ENCODE measurements around the gene DPH3. TPM values are rescaled to one million over a fixed set of nuclear protein-coding genes. Genes with fewer than 3 reads are reported as not detected.

Gene DPH3
- total RNA-seq, 2 donors from 2014 or later = 34.5 to 36.4 TPM

DNA sequence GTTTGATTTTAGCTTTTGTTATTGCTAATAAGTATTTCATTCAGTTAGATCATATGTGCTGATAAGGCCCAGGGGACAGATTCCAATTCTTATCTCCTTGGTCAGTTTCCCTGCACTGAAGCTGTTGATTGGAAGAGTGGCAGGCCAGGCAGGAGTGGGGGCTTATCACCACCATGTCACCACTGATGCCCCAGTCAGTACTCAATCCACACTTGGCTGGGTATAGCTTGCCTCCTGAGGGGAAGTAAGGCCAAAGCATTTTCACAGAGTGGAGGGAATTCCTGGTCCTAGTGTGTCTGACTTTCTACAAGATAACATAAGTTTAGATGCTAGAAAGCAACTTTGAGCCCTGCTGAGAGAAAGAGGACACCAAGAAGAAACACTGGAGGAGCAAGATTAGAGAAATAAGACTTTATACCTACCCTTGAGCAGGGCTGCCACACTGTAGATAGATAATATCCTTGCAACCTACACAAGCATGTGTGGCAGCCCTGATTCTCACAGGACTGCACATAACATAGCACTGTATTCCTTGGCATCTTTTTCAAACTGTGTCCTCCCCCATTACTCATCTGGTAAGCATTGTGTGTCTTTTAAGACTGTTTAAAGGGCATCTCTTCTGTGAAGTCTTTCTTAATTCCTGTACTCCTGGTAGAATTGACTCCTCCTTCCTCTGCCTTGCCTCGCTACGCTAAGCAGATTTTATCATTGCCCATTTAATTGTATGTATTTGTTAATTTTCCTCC lies 24.6 kb upstream of the DPH3 start:
- no peak overlapping the region for H3K9ac ChIP-seq (ENCODE audit: extremely low read depth, low read length, poor library complexity, severe bottlenecking)
- Mint-ChIP-seq H3K27me3 (ENCODE audit: insufficient read depth) (no peaks in the 10 kb centered on the region), H3K36me3 (ENCODE audit: low read depth) (peaks cover 33% of the 10 kb centered on the region), H3K4me3 (no peak overlapping the region), H3K4me1 (no peaks in the 10 kb centered on the region), H3K9me3 (peaks cover 6% of the 10 kb centered on the region), H3K27ac (no peak overlapping the region)
- peaks cover 16% of the 10 kb centered on the region for H3K9me3 ChIP-seq (ENCODE audit: control insufficient read depth, low read length)
- H3K36me3 ChIP-seq (ENCODE audit: control insufficient read depth, insufficient read depth, low read length) = peaks cover 41% of the 10 kb centered on the region
- H3K27me3 ChIP-seq (ENCODE audit: control insufficient read depth, insufficient read depth, low read length, poor library complexity, severe bottlenecking) = no peaks in the 10 kb centered on the region
- WGBS, 2 experiments (ENCODE audit: insufficient coverage in 1 of 2, insufficient read length in 1 of 2) = 100% methylated on average over 2 of the region's 2 CpGs; no CpG with 5 or more reads in 1 of the 2 experiments
- H3K27ac ChIP-seq (ENCODE audit: low read depth, low read length) = no peak overlapping the region
- no peaks in the 10 kb centered on the region for H3K4me1 ChIP-seq (ENCODE audit: control insufficient read depth, insufficient read depth, low read length)
- no peak for DNase-seq
- TF ChIP-seq, protein P1, sequence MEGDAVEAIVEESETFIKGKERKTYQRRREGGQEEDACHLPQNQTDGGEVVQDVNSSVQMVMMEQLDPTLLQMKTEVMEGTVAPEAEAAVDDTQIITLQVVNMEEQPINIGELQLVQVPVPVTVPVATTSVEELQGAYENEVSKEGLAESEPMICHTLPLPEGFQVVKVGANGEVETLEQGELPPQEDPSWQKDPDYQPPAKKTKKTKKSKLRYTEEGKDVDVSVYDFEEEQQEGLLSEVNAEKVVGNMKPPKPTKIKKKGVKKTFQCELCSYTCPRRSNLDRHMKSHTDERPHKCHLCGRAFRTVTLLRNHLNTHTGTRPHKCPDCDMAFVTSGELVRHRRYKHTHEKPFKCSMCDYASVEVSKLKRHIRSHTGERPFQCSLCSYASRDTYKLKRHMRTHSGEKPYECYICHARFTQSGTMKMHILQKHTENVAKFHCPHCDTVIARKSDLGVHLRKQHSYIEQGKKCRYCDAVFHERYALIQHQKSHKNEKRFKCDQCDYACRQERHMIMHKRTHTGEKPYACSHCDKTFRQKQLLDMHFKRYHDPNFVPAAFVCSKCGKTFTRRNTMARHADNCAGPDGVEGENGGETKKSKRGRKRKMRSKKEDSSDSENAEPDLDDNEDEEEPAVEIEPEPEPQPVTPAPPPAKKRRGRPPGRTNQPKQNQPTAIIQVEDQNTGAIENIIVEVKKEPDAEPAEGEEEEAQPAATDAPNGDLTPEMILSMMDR (conservative IDR thresholded peaks at IDR 0.05) = no peak
- H3K4me3 ChIP-seq (ENCODE audit: low read length) = no peak overlapping the region

DNA sequence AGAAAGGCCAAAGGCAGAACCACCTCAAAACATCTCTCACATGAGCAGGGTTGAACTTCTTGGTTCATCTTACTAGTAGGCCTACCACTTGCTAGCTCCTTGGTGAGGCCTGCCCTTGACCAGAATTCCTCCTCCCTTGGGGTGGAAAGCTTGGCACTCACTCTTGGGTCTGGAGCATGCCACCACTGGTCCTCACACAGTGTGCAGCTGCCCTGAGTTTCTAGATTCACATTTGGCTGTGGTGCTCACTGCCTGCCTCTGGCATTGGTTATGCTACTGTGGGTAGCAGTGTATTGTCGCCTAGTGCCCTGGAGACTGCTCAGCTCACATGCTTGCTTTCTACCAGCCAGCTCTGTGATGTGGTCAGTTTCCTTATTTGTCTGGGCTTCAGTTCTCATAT lies 23.9 kb upstream of the DPH3 start:
- Mint-ChIP-seq H3K27me3 (ENCODE audit: insufficient read depth) (no peaks in the 10 kb centered on the region), H3K4me1 (no peaks in the 10 kb centered on the region), H3K36me3 (ENCODE audit: low read depth) (peaks cover 29% of the 10 kb centered on the region), H3K4me3 (no peak overlapping the region), H3K27ac (no peak overlapping the region), H3K9me3 (peaks cover 2% of the 10 kb centered on the region)
- Histone ChIP-seq H3K9me3 (ENCODE audit: control insufficient read depth, low read length) (peaks cover 12% of the 10 kb centered on the region), H3K4me1 (ENCODE audit: control insufficient read depth, insufficient read depth, low read length) (no peaks in the 10 kb centered on the region), H3K36me3 (ENCODE audit: control insufficient read depth, insufficient read depth, low read length) (peaks cover 36% of the 10 kb centered on the region), H3K27me3 (ENCODE audit: control insufficient read depth, insufficient read depth, low read length, poor library complexity, severe bottlenecking) (no peaks in the 10 kb centered on the region), H3K27ac (ENCODE audit: low read depth, low read length) (no peak overlapping the region), H3K4me3 (ENCODE audit: low read length) (no peak overlapping the region), H3K9ac (ENCODE audit: extremely low read depth, low read length, poor library complexity, severe bottlenecking) (no peak overlapping the region)
- TF ChIP-seq, protein P1 (conservative IDR thresholded peaks at IDR 0.05) = no peak
- 97 to 100% methylated on average over 1 of the region's 1 CpG for WGBS, 2 experiments (ENCODE audit: insufficient coverage in 1 of 2, insufficient read length in 1 of 2)
- DNase-seq = no peak

DNA sequence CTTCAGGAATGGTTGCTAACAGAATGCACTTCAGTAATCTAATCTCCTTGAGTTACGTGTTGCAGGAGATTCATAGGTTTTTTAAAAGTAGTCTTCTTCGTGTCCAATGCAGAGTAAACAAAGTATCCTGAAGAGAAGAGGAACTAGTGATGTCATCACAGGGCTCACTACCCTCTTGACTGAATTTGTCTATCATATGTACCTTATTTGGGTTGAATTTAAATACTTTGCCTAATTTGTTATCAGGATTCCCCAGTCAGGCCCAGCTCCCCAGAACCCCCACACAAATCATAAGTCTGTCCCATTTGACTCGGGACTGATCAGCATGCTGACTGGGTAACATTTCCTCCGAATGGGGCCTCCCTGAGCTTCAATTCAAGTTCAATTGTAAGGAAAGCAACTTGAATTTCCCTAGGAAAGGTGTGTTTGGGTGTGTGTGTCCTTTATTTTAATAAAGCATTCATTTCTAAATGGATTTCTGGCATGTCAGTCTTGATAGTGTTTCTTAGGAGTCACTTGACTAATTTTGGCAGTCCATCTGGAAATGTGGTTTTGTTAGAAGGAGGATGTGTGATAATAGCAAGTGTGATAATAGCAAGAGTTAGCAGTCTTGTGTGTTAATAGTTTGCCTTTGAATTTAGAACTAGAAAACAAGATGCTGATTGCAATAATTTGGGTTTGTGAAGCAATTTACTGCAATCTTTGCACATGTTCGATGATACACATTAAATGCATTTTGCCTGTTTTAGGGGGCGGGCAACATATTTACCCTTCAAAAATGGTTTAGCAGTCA lies 22.2 kb upstream of the DPH3 start:
- Histone ChIP-seq H3K4me3 (ENCODE audit: low read length) (no peak overlapping the region), H3K4me1 (ENCODE audit: control insufficient read depth, insufficient read depth, low read length) (no peaks in the 10 kb centered on the region), H3K27me3 (ENCODE audit: control insufficient read depth, insufficient read depth, low read length, poor library complexity, severe bottlenecking) (no peaks in the 10 kb centered on the region), H3K9ac (ENCODE audit: extremely low read depth, low read length, poor library complexity, severe bottlenecking) (no peak overlapping the region), H3K9me3 (ENCODE audit: control insufficient read depth, low read length) (no peaks in the 10 kb centered on the region), H3K27ac (ENCODE audit: low read depth, low read length) (no peak overlapping the region), H3K36me3 (ENCODE audit: control insufficient read depth, insufficient read depth, low read length) (peaks cover 40% of the 10 kb centered on the region)
- Mint-ChIP-seq H3K4me1 (no peaks in the 10 kb centered on the region), H3K27me3 (ENCODE audit: insufficient read depth) (no peaks in the 10 kb centered on the region), H3K36me3 (ENCODE audit: low read depth) (peaks cover 26% of the 10 kb centered on the region), H3K27ac (no peak overlapping the region), H3K4me3 (no peak overlapping the region), H3K9me3 (no peaks in the 10 kb centered on the region)
- TF ChIP-seq, protein P1 (conservative IDR thresholded peaks at IDR 0.05) = no peak
- WGBS, 2 experiments (ENCODE audit: insufficient coverage in 1 of 2, insufficient read length in 1 of 2) = 80 to 92% methylated on average over 5 to 6 of the region's 6 CpGs
- DNase-seq = no peak

Data from endodermal cell (in vitro differentiated cells).